HG03103 (cell line): Measurements from ENCODE around the gene ADGRG6.
"Not testable (repeated sequence)": the region's sequence is repeated elsewhere in the genome, so short reads cannot be mapped to it uniquely, and the experiment has no call there.

Source experiments
- ATAC-seq: cut with Tn5 transposase; IDR thresholded peaks from one replicate; pipeline ENCODE4 v1.9.1; 2021; ENCODE audit warnings: low read depth; ENCODE audit not compliant: unreplicated experiment

ADGRG6 gene

GRCh38 chr6:142342986-142343385 is 41.2 kb downstream of the ADGRG6 start:
- no peak for ATAC-seq

GRCh38 chr6:142343938-142344337 is 42.1 kb downstream of the ADGRG6 start:
- ATAC-seq: no peak

DNA sequence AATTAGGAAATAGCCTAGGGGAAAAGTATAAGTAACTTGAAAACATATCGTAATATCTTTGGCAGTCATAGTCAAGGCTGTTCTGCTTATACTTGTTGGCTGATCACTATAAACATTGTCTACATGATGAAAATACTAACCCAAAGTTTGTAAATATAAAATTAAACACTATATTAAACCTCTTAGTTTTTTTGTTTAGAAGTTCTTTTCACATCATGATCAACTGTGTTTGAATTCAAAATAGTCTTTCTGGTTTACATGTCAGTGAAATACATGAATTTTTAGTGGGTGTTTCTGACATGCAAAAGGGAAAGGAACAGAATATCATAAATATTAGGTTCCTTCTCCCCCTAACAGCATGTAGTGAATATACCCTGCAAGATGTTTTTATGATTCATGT is 43.5 kb downstream of the ADGRG6 start:
- ATAC-seq: no peak

GRCh38 chr6:142346166-142346565 is 44.4 kb downstream of the ADGRG6 start:
- not testable (repeated sequence) for ATAC-seq

- no peak for ATAC-seq
Measured at GRCh38 chr6:142349215-142349823, 47.5 kb downstream of the ADGRG6 start.

DNA sequence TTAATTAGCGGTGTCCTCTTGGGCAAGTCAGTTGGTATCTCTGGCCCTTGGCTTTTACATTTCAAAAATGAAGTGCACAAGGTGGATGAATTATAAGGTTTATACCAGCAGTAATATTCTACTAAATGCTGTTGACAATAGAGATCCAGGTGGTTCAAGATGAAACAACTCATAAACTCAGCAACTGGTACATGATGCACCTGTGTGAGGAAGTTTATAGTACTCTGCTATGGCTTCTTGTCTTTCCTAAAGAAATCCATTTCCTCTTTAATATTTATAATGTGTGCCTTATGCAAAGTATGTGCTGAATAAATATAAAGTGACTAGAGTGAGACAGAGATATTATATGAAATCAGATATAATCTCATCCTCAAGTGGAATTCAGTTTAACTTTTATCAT is 48.5 kb downstream of the ADGRG6 start:
- ATAC-seq: no peak

DNA sequence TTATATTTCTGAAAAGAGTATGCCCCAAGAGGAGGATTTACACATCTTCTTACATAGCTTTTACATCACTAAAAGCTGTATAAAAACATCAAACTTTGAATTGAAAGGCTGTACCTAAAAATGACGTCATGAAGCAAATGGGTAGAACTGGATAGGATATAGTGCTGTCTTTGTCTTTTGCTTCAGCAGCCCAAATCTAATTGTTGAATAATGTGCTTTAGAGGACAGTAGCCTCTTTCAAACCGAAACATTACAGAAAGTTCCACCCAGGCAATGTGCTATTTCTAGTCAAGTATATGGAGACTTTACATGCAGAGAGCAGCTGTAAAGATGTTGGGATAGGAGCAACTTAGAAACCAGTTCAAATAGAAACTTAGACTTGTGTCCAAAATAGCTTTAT is 51.9 kb downstream of the ADGRG6 start:
- ATAC-seq: no peak

DNA sequence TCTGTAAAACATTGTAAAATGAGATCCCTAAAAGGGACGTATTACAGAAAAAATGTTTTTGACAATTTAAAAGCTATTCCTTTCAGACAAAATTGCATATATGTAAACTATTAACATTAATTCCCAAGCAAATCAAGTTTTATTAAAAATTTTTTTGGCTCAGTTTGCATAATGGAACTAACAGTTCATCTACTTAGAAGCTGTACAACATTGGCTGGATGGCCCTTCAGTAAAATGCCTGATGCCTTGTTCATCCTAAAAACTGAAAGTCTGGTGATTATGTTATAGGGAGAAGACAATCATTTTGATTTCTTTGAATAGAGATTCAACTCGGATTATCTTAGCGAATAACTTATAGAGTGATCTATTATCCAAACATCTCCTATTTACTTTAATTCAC is 52.8 kb downstream of the ADGRG6 start:
- ATAC-seq: no peak

DNA sequence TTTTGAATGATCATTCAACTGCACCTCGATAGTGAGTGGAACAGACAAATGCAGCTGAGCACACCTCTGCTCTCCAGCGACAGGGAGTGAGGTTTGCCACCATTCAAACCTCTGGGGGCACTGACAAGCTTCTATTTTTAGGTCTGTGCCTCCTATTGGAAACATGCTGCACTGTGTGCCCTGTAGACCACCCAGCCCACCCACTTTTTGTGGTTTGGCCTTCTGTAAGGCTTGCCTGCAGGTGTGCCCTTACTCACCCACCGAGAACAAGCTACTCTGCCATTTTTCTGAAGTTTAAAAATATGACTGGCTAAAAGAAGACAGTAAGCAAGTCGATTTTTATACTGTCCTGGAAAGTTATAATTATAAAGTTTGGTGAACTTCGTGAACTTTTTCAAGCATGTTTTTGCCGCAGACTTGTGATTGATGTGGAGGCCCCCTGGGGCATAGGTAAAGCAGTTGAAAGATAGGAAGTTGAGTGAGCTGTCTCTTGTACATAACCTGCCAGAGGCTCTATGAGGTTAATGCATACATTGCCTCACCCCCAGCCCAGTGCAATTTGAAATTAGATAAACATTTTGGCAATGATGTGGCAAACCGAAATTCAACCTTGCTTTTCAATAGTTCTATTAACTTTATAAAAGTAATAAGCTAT is 53.8 kb downstream of the ADGRG6 start:
- ATAC-seq: no peak

DNA sequence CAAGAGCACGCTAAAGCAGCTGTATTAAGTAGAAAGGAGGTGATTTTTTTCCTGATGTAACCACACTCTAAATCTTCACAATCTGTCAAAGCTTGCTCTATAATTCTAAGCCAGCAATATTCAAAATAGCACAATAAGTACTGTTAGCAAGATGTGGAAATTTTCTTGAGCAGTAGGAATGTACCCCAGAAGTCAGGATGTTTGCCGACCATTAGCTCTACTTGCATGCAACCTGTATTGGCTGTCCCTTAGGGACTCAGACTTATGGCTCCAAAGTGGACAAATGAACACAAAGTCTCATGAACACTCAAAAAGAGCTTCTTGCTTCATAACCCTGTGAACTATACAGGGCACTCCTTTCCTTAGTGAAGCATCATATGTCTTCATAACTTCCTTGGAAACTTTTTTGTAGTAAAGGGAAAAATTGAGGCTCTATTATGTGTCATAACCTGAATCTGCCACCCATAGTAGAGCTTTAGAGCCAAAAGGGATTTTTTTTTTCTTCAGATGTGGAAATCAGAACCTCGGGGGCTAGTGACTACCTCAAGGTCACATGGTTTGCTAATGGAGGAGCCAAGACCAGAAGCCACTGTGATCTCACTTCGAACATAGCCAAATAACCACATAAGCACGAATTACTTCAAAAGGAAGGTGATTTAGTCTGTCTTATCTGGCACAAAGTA is 54.5 kb downstream of the ADGRG6 start:
- no peak for ATAC-seq

GRCh38 chr6:142356884-142357225 is 55.0 kb downstream of the ADGRG6 start:
- no peak for ATAC-seq

DNA sequence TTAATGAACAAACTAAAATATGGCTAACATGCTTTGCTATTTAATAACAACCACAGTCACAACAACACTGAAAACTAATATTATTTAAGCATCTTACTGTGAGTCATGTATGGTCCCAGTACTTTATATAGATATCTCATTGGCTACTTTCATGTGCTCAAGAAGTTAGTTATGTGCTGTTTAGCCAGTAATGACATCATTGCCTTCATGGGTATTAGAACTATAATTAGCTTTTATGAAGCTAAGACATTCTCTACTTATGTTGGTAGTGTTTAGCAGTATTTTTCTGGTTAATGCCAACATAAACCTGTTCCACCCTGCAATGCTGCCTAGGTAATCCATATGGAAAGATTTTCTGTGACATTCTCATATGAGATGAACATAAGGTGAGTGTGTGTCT is 56.1 kb downstream of the ADGRG6 start:
- ATAC-seq: no peak

GRCh38 chr6:142359271-142359960 is 57.6 kb downstream of the ADGRG6 start:
- ATAC-seq: no peak

- ATAC-seq: no peak
Measured at GRCh38 chr6:142361345-142361744, 59.5 kb downstream of the ADGRG6 start.

DNA sequence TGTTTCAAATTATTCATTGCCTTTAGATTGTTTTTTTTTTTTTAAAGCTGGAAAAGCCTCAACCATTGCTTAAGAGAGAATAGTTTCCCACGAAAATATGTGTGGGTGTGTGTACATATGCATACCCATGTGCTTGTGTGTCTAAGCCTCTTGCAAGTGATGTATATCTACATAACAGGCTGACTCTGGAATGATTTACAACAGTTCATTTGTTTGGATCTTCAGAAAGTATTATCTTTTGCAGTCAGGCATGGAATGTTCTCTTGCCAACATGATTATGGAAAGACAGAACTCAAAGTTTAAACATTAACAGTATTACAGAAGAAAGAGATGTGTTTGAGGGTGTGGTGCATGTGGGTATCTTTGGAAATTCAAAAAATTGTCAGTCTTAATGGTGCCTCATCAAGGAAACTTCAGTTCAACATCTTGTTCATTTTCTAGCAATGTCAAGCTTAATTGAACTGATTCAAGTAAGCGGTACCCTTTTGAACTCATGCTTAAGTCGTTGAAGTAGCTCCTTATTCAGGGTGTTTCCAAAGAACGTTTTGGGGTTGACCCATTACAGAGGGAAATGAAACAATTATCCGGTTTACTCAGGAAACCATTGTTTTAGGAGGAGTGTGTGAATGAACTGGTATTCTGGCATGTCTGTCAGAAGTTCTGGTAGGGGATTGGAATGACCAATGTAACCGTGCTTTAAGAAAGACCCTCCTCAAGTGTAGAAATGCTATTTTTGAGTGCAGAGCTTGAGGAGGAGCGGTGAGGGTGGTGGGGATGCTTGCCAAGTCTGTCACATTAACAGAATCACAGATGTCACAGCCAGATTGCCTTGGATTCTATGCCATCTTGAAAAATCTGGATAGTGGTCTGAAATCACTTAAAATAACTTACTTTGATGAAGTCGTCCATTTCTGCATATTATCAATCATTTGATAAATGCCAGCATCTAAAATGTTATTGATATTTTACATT is 60.3 kb downstream of the ADGRG6 start:
- no peak for ATAC-seq

DNA sequence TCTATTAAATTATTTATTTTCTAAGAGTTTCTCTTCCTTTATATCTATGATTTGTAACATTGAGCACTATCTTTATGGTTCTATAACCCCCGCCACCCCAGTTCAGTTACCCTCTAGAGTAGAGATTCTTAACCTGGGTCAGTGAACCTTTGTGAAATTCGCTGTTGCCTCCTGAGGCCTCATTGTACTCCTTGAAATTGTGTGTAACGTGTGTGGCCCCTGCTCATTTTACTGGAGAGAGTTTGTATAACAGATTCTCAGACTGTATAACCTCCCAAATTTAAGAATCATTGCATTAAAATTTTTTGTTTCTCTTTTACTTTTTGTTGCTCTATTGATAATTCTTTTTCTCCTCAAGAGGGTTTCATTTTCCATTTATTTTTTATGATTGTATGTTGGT is 65.3 kb downstream of the ADGRG6 start:
- no peak for ATAC-seq

GRCh38 chr6:142367501-142368018 is 65.8 kb downstream of the ADGRG6 start:
- ATAC-seq: no peak

DNA sequence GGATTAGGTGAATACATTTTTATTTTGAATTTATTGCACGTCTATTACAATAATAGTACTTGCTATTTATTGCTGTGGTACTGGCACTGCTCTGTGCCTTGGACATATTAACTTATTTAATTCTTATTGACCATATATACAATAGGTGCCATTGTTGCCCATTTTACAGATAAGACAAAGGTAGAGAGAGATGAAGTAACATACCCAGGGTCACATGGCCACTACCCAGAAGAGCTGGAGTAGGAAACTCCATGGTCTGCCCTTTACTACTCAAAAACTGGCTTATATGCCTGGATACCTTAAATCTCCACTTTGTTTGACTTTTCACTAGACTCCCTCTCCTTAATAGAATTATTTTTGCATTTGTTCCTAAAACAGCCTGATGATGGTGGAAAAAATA is 67.5 kb downstream of the ADGRG6 start:
- no peak for ATAC-seq

DNA sequence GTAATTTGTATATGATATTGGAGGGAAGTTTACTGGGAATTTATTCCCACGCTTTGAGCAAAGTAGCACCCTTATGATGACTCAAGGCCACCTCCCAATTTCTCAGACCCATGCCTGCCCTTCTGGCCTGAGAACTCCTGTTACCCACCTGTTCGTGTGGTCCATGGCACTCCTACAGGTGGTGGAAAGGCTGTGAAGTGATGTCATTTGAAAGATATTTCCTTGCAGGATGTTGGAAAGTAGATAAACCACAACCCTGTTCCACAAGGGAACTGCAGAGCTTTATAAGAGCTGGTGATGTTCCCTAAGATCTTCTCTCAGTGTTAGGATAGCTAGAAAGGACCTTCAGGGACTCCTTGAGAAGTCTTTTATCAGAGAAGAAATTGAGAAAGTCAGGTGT is 70.5 kb downstream of the ADGRG6 start:
- no peak for ATAC-seq
